Stimulated activated effector memory CD8-positive, alpha-beta T cell treated with anti-CD3 and anti-CD28 coated beads, Interleukin-12 subunit alpha, Interleukin-12 subunit beta, amount 100 ng/mL, for 72 hours (primary cell): ENCODE data around the gene PDILT.

ENCODE experiments used
- ATAC-seq: fragments of 150-1000 bp; cut with Tn5 transposase; 2 replicates; pipeline ENCODE4 v1.10.0; 2021
- DNase-seq, 2 donors: peaks; one replicate each; pipeline ENCODE4 v3.0.0; 2021 to 2022; ENCODE audit warnings: low spot score in 2 of 2
- H3K27ac Mint-ChIP-seq: one replicate; pipeline ENCODE4 v1.8.0; 2022; ENCODE audit warnings: mild to moderate bottlenecking, mixed read lengths
- H3K36me3 Mint-ChIP-seq: one replicate; pipeline ENCODE4 v1.8.0; 2022; ENCODE audit warnings: mild to moderate bottlenecking, mixed read lengths
- H3K4me1 Mint-ChIP-seq: one replicate; pipeline ENCODE4 v1.8.0; 2022; ENCODE audit warnings: mixed read lengths
- H3K4me3 Mint-ChIP-seq: one replicate; pipeline ENCODE4 v1.8.0; 2022; ENCODE audit warnings: mild to moderate bottlenecking, mixed read lengths
- H3K9me3 Mint-ChIP-seq: one replicate; pipeline ENCODE4 v1.8.0; 2022; ENCODE audit warnings: mixed read lengths

PDILT gene

GRCh38 chr16:20310421-20311395 is 93.8 kb downstream of the PDILT start:
- Mint-ChIP-seq H3K4me3 (no peak overlapping the region), H3K4me1 (no peaks in the 10 kb centered on the region), H3K9me3 (peaks cover 3% of the 10 kb centered on the region), H3K36me3 (no peaks in the 10 kb centered on the region), H3K27ac (no peak overlapping the region)
- DNase-seq: no peak
- ATAC-seq: no peak

- Mint-ChIP-seq H3K9me3 (peaks cover 3% of the 10 kb centered on the region), H3K27ac (no peak overlapping the region), H3K4me3 (no peak overlapping the region), H3K36me3 (no peaks in the 10 kb centered on the region), H3K4me1 (no peaks in the 10 kb centered on the region)
- no peak for ATAC-seq
- no peak for DNase-seq
Measured at GRCh38 chr16:20309786-20310185, 94.8 kb downstream of the PDILT start.
